Fibroblast of the aortic adventitia (primary cell): ENCODE results near the gene COX7B. TPM values are rescaled to one million over a fixed set of nuclear protein-coding genes. Genes with fewer than 3 reads are reported as not detected.
"Not testable (repeated sequence)": the region's sequence is repeated elsewhere in the genome, so short reads cannot be mapped to it uniquely, and the experiment has no call there.

ENCODE experiments used
- DNase-seq: peaks from one replicate; pipeline ENCODE4 v3.0.0-alpha.2; 2010; ENCODE audit warnings: low read depth
- H3K4me3 ChIP-seq: 2 replicates; pipeline ENCODE4 v1.5.1; 2011; ENCODE audit warnings: low read depth, mild to moderate bottlenecking, control low read depth, low read length, moderate library complexity
- total RNA-seq: library from RNA; depleted of rRNA; stranded (reverse); fragments of >200 nt; gene quantifications from 2 replicates; pipeline ENCODE4 v1.2.3, GENCODE V29; 2012; ENCODE audit warnings: low replicate concordance
- TF ChIP-seq, protein P1 (sequence below): IDR thresholded peaks from 2 replicates; pipeline ENCODE4 v1.5.1; 2011; ENCODE audit warnings: mild to moderate bottlenecking, low read length, control low read depth, inconsistent platforms; ENCODE audit not compliant: insufficient read depth

Gene COX7B
- total RNA-seq = 211 and 396 TPM in 2 replicates

DNA sequence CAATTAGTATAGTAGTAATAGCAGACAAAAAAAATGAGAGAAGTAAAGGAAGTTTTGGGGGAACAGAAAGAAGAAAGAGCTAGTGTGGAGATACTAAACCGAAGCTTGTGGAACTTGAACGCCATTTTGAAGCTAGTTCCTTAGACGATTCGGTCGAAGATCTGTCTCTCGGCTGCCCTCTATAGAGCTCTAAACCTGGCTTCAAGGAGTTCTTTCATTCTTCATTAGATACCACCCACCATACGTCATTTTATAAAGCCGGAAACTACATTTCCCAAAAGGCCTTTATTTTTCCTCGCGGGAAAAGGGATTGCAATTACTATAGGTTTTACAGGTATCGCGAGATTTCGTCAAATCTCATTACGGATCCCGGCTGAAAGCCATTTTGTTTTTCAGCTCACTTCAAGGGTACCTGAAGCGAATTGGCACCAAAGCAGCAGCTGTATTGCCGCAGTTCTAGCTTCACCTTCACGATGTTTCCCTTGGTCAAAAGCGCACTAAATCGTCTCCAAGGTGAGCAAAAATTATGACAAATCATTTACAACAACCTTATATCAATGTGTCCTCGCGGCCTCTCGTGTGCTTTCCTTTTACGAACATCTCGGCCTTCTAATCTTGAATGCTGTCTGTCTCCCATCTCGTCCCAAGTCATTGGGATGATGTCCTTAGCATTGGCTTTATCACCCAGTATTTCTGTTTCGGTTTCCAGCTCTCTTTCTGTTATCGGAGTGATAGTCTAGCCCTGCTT is at the start of gene COX7B:
TSS of gene COX7B (plus strand) at position 388 of the 748 bp plus-strand sequence. CDS start at position 474, 86 bp downstream.
- H3K4me3 ChIP-seq = peak within 1 kb of the TSS; percentile 75
- DNase-seq = peak; percentile 98
- TF ChIP-seq, protein P1, sequence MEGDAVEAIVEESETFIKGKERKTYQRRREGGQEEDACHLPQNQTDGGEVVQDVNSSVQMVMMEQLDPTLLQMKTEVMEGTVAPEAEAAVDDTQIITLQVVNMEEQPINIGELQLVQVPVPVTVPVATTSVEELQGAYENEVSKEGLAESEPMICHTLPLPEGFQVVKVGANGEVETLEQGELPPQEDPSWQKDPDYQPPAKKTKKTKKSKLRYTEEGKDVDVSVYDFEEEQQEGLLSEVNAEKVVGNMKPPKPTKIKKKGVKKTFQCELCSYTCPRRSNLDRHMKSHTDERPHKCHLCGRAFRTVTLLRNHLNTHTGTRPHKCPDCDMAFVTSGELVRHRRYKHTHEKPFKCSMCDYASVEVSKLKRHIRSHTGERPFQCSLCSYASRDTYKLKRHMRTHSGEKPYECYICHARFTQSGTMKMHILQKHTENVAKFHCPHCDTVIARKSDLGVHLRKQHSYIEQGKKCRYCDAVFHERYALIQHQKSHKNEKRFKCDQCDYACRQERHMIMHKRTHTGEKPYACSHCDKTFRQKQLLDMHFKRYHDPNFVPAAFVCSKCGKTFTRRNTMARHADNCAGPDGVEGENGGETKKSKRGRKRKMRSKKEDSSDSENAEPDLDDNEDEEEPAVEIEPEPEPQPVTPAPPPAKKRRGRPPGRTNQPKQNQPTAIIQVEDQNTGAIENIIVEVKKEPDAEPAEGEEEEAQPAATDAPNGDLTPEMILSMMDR = peak; percentile 54

- TF ChIP-seq, protein P1 = no peak
- no peak for DNase-seq
- no peak overlapping the region for H3K4me3 ChIP-seq
These were observed 23.9 kb upstream of the COX7B start for GRCh38 chrX:77875372-77875771.

DNA sequence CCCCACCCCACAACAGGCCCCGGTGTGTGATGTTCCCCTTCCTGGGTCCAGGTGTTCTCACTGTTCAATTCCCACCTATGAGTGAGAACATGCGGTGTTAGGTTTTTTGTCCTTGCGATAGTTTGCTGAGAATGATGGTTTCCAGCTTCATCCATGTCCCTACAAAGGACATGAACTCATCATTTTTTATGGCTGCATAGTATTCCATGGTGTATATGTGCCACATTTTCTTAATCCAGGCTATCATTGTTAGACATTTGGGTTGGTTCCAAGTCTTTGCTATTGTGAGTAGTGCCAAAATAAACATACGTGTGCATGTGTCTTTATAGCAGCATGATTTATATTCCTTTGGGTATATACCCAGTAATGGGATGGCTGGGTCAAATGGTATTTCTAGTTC is 17.9 kb upstream of the COX7B start:
- not testable (repeated sequence) for DNase-seq, H3K4me3 ChIP-seq

DNA sequence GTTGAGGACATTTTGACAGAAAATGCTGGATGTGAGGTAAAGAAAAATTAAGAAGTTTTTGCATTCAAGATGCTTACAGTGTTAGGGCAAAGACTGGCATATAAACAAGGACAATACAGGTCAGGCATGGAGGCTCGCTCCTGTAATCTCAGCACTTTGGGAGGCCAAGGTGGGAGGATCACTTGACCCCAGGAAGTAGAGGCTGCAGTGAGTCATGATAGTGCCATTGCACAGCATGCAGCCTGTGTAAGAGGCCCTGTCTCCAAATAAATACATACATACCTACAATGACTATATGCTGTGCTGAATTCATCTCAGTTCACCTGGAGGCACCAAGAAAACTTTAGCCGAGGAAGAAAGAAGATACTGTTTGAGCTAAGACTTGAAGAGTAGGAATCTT is 6.4 kb upstream of the COX7B start:
- no peak for DNase-seq
- no peak overlapping the region for H3K4me3 ChIP-seq
- TF ChIP-seq, protein P1 = no peak

GRCh38 chrX:77893713-77894112 is 5.6 kb upstream of the COX7B start:
- TF ChIP-seq, protein P1 = no peak
- DNase-seq = no peak
- H3K4me3 ChIP-seq = peak overlapping the region; percentile 85

- TF ChIP-seq, protein P1 = no peak
- peak; percentile 97 for DNase-seq
- peak within 1 kb of the TSS; percentile 85 for H3K4me3 ChIP-seq
These were observed 4.1 kb upstream of the COX7B start, which contains the start of gene MAGT1 for GRCh38 chrX:77894921-77895886. Gene MAGT1, minus strand, starts transcription at chrX:77895435. Its CDS starts 25 bp downstream, at chrX:77895410.

DNA sequence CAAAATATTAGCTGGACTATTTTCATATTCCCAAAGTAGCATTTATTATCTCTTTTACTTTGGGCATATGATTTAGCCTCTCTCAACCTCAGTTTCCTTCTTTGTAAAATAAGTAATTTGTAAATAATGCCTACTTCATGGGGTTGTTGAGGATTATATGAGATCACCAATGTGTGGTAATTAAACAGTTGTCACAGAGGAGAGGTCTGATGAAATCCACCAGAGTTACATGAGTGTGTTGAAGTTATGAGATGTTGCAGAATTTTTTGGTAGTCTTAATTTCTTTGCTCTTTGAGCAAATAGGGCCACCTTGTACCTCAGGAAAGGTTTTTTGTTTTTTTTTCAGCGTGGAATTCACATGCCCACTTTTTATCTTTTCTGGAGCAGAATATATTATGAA is 1.4 kb downstream of the COX7B start:
- no peak for DNase-seq
- TF ChIP-seq, protein P1 = no peak
- H3K4me3 ChIP-seq = peak overlapping the region; percentile 75
